PFSK-1 (cell line): Measurements from ENCODE around the gene FANCD2.

Experiments used
- POLR2AphosphoS5 ChIP-seq: IDR thresholded peaks from 2 replicates; pipeline ENCODE4 v1.6.1; 2012; ENCODE audit warnings: low read depth, mild to moderate bottlenecking, control low read depth, low read length, moderate library complexity
- REST ChIP-seq, 2 experiments: IDR thresholded peaks; 2 replicates each; pipeline versions ENCODE4 v1.6.1 to v1.8.0; 2011 to 2012; ENCODE audit warnings: low read depth in 2 of 2, low read length in 2 of 2, control low read depth in 1 of 2, inconsistent platforms in 1 of 2, mild to moderate bottlenecking in 1 of 2, moderate library complexity in 1 of 2; ENCODE audit not compliant: insufficient read depth in 1 of 2

GRCh38 chr3:10137178-10137577 lies 110.9 kb downstream of the FANCD2 start:
- no peak for TF ChIP-seq REST (IDR thresholded peaks at IDR 0.05; ENCODE audit: insufficient read depth in 1 of 2, low read depth in 2 of 2, low read length in 2 of 2)
- no peak for TF ChIP-seq POLR2AphosphoS5
